SJSA1 (cell line): ENCODE data around the gene ABL1. TPM values are rescaled to one million over a fixed set of nuclear protein-coding genes. Genes with fewer than 3 reads are reported as not detected.

Source experiments
- DNase-seq, 2 experiments: peaks; one replicate each; pipeline ENCODE4 v3.0.0-alpha.2; 2015 to 2020; ENCODE audit warnings: low spot score in 2 of 2, low read depth in 1 of 2
- H3K27ac ChIP-seq: fragments of 250-450 bp; sonication (Bioruptor Pico); 2 replicates; pipeline ENCODE4 v1.5.1; 2020; ENCODE audit warnings: mild to moderate bottlenecking, moderate library complexity
- H3K27me3 ChIP-seq: fragments of 250-450 bp; sonication (Bioruptor Pico); replicated peaks from 2 replicates; pipeline ENCODE4 v1.5.1; 2020; ENCODE audit warnings: mild to moderate bottlenecking, moderate library complexity
- H3K36me3 ChIP-seq: fragments of 250-450 bp; sonication (Bioruptor Pico); 2 replicates; pipeline ENCODE4 v1.5.1; 2020; ENCODE audit warnings: mild to moderate bottlenecking
- H3K4me1 ChIP-seq: fragments of 250-450 bp; sonication (Bioruptor Pico); replicated peaks from 2 replicates; pipeline ENCODE4 v1.6.1; 2021; ENCODE audit warnings: mild to moderate bottlenecking
- H3K4me3 ChIP-seq: fragments of 250-450 bp; sonication (Bioruptor Pico); 2 replicates; pipeline ENCODE4 v1.5.1; 2020; ENCODE audit warnings: mild to moderate bottlenecking
- H3K9me3 ChIP-seq: fragments of 250-450 bp; sonication (Bioruptor Pico); replicated peaks from 2 replicates; pipeline ENCODE4 v1.5.1; 2020; ENCODE audit warnings: mild to moderate bottlenecking
- total RNA-seq: library from RNA; depleted of rRNA; stranded (reverse); fragments of >200 nt; shearing (Covaris generic); gene quantifications from 2 replicates; pipeline ENCODE4 v1.2.3, GENCODE V29; 2014

Gene ABL1
- total RNA-seq, 1 experiment from 2014 or later, result 24.7 TPM

DNA sequence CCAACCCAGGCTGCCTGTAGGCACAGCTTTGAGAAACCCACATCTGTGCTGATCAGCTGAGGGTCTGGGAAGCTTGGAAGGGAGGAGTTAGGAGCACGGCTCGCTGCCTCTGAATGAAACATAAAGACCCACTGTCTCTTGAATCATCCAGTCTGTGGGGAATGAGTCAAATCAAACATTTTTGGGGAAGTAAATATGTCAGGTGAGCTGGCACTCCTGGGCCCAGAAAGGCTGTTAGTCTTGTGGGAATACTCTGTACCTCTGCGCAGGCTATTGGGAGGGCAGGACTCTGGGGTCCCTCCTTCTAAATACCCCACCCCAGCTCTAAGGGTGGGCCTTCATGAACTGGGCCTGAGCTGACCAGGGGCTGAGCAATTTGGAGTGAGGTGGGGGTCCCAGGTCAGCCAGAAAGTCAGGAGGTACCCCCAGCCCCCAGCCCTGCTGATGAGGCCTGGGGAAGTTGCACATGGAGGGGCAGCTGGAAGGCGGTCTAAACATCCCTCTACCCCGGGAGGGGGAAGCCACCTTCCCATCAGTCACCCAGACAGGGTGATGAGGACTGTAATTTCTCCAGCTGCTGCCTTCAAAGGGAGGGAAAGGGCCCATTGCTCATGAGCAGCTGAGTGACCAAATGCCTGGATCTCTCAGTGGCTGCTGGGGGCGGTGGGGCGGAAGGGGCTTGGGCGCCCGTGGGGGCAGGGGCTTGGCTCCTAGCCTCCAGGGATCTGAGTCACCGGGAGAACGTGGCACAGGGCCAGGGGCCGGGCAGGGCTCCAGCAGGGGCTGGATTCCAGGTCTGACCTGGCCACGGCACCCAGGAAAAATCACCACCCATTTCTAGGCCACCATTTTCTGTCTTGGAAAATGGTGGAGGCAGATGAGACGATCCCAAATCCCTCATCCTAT is 93.2 kb downstream of the ABL1 start:
- peak; percentile 33 to 69 for DNase-seq
- Histone ChIP-seq H3K27me3 (peaks cover 1% of the 10 kb centered on the region; the same call in 1 of the 2 replicates), H3K27ac (no peak overlapping the region), H3K4me3 (no peak overlapping the region), H3K36me3 (no peaks in the 10 kb centered on the region), H3K4me1 (peaks cover 22% of the 10 kb centered on the region), H3K9me3 (no peaks in the 10 kb centered on the region)

DNA sequence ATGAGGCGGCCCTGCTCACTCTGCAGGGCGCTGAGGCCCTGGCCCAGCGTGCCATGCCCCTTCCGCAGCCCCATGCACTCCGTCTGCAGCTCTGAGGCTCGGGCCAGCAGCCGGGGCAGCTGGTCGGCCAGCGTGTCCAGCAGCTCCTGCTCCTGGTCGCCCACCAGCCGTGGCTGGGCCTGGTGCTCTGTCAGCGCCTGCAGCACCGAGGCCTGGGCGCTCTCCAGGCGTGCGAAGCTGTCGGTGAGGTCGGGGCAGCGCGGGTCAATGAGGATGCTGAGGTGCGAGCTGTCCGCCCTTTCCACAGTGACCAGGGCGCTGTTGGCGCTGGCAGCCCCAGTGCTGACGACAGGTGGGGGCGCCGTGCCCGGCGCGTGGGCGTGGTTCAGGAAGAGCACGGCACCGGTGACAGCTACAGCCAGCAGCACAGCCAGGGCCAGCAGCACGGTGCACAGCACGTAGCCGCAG is 94.6 kb downstream of the ABL1 start:
- no peak for DNase-seq
- Histone ChIP-seq H3K9me3 (no peaks in the 10 kb centered on the region), H3K4me1 (peaks cover 23% of the 10 kb centered on the region), H3K27me3 (no peaks in the 10 kb centered on the region), H3K4me3 (no peak overlapping the region), H3K36me3 (no peaks in the 10 kb centered on the region), H3K27ac (no peak overlapping the region)

DNA sequence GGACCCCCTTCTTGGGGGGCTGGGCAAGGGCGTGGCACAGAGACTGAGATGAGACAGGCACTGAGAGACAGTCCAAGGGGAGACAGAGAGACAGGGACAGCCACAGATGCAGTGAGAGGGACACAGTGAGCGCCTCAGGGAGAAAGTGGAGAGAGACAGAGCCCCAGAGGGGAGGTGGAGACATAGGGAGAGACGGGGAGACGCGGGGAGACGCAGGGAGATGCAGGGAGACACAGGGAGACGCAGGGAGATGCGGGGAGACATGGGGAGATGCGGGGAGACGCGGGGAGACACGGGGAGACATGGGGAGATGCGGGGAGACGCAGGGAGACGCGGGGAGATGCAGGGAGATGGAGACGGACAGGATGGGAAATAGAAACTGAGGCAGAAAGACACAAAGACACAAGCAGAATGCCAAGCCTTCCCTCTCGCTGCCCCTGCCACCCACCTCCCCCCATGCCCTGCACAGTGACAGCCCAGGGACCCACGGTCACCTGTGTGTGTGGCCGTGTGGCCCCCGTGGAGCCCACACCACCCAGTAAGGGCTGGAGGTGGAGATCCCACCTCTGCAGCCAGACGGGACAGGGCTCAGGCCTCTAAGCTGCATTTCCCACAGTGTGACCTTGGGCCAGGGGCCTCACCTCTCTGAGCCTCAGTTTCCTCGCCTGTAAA is 95.2 kb downstream of the ABL1 start:
- Histone ChIP-seq H3K4me3 (no peak overlapping the region), H3K36me3 (no peaks in the 10 kb centered on the region), H3K27me3 (no peaks in the 10 kb centered on the region), H3K9me3 (no peaks in the 10 kb centered on the region), H3K27ac (no peak overlapping the region), H3K4me1 (peaks cover 23% of the 10 kb centered on the region)
- DNase-seq, result no peak

DNA sequence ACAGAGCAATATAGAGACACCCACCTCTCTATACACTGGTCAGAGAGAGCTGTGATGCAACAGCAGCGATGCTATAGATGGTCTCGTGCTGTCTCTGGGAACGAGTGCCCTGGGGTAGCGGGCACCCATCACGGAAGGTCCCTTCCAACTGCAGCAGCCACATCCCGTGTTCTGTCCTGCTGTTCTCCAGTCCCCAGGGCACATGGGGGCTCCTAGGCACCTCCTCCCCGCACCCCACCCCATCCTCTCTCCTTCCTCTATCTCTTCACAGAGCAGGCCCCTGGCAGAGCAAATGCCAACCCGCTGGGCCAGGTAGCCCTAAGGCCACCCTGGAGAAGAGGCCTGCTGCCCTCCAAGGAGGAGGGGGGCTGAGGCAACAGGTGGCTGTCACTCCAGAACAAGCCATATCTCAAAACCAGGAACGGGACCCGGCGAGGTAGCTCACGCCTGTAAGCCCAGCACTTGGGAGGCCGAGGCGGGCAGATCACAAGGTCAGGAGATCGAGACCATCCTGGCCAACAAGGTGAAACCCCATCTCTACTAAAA is 95.8 kb downstream of the ABL1 start:
- DNase-seq, result no peak
- Histone ChIP-seq H3K27ac (no peak overlapping the region), H3K4me1 (peaks cover 23% of the 10 kb centered on the region), H3K4me3 (no peak overlapping the region), H3K9me3 (no peaks in the 10 kb centered on the region), H3K36me3 (no peaks in the 10 kb centered on the region), H3K27me3 (no peaks in the 10 kb centered on the region)

DNA sequence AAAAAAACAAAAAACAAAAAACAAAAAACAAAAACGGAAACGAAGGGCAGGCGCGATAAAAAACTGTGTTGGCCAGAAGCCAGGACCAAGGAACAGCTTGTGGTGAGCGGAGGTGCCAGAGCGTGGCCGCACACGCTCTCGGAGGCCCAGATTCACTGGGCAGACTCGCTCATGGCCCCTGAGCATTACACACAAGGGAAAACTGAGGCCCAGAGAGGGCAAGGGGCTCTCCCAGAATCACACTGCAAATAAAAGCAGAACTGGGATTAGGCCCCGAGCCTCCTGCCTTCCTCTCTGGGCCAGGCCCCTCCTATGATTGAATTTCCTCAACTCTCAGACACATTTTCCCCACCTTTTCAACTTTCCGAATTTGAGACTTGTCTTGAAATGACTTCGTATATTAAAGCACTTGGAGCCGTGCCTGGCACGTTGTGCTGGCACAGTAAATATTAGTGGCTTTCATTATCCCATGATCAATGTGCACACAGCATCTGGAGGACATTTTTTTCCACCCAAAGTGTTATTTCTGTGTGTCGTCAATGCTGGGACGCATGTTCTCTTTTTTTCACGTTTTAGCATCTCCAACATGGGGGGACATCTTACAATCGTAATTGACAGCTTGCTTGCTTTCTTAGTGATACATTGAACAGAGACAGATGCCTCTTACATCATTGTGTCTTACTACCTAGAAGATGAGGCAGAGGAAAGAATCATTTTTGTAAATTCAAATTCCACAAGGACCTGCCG is 96.6 kb downstream of the ABL1 start:
- DNase-seq, result no peak
- H3K4me3 ChIP-seq, result no peak overlapping the region
- H3K9me3 ChIP-seq, result no peaks in the 10 kb centered on the region
- no peaks in the 10 kb centered on the region; the same call in 1 of the 2 replicates for H3K27me3 ChIP-seq
- H3K4me1 ChIP-seq, result peaks cover 30% of the 10 kb centered on the region
- H3K36me3 ChIP-seq, result no peaks in the 10 kb centered on the region
- no peak overlapping the region for H3K27ac ChIP-seq

DNA sequence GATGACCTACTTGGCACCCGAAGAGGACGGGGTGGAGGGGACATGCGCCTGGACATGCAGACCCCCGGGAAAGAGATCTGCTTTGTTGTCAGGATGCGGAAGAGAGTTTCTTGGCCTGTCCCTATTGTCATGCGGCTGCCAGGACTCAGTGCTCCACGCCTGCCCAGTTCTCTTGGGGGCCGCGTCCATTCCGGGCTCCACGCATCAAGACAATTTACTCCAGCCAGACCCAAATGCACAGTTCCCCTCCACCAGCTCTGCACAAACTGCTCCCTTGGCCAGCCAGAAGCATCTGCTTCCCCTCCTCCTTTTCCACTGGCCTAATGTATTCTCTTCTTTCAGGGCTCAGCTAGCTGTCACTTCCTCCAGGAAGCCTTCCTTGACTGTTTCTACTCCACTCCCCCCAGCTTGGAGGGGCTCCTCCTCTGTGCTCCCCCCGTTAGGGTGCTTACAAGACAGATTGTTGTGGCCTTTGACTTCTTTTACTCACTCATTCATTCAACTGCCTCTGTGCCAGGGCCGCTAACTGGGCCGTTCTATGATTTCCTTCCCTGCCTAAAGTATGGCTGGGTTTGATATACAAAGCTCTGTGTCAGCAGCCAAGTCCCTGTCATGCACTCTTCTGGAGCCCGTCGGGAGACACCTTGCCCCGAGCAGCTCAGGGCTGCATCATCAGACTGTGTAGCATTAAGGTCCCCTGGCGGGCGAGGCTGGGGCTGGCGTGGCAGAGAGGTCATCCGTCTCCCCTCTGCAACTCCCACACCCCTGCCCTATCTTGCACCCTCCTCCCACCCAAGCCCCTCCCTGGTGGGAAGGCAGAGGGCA is 97.4 kb downstream of the ABL1 start:
- no peak for DNase-seq
- Histone ChIP-seq H3K4me1 (peaks cover 29% of the 10 kb centered on the region), H3K27me3 (peaks cover 2% of the 10 kb centered on the region), H3K4me3 (no peak overlapping the region), H3K9me3 (no peaks in the 10 kb centered on the region), H3K36me3 (no peaks in the 10 kb centered on the region), H3K27ac (no peak overlapping the region)

DNA sequence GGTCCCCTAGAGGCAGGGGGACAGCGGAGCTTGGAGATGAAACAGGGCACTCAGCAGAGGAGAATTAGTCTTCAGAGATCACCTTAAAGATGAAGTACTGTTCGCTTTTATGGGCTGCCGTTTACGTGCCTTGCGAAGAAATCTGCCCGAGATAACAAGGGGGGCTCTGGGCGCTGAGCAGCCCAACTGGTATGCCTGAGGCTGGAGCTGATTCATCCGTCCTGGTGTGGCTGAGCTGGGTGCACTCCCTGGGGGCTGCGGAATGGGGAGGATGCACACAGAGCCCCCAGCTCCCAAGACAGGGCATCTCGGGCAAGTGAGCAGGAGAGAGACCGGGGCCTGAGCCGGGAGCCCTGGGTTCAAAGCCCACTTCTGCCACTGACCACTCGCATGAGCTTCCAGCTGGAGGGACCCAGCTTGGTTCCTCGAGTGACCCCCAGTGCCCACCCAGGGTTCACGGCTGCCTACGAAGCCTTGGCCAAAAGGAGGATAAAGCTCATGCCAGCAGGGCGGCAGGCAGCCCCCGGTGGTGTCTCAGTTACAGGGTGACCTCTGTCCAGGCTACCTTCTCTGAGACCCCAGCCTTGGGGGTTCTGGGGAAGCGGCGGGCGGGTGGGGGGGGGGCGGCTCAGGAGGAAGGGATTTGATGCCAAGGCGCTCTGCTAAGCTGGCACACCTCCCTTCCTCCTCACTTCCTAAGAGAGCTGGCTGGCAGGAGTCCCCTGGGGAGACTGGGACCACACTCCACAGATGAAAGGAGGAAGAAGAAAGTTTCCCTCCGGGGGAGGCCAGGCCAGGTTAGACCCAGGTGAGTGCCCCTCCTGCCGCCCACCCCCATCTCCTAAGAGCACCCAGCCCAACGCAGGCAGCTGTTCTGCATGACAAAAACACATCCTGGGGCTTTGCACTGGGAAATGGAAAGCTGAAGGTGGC is 98.3 kb downstream of the ABL1 start:
- peaks cover 24% of the 10 kb centered on the region for H3K4me1 ChIP-seq
- no peak overlapping the region for H3K4me3 ChIP-seq
- H3K27me3 ChIP-seq, result peaks cover 11% of the 10 kb centered on the region
- no peak overlapping the region for H3K27ac ChIP-seq
- H3K36me3 ChIP-seq, result no peaks in the 10 kb centered on the region
- no peak for DNase-seq
- no peaks in the 10 kb centered on the region for H3K9me3 ChIP-seq

DNA sequence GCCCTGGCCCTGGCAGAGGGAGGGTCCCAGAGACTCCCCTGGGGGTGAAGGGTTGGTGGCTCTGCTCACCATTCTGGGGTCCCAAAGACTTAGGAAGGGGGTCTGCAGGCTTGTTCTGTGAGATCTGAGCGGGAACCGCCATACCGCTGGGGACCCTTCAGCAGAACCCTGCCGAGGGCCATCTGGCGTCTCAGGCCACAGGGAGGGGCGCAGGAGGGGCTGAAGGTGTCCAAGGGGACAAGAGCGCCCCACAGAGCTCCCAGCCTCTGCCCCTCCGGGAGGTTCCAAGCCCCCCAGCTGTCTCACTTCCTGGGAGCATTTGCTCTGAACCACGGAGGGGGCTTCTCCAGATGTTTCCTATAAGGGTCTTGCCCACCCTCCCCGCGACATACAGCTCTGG is 99.2 kb downstream of the ABL1 start:
- H3K4me3 ChIP-seq, result no peak overlapping the region
- no peaks in the 10 kb centered on the region for H3K36me3 ChIP-seq
- H3K4me1 ChIP-seq, result peaks cover 27% of the 10 kb centered on the region
- no peak for DNase-seq
- H3K27ac ChIP-seq, result no peak overlapping the region
- peaks cover 18% of the 10 kb centered on the region for H3K27me3 ChIP-seq
- H3K9me3 ChIP-seq, result no peaks in the 10 kb centered on the region

DNA sequence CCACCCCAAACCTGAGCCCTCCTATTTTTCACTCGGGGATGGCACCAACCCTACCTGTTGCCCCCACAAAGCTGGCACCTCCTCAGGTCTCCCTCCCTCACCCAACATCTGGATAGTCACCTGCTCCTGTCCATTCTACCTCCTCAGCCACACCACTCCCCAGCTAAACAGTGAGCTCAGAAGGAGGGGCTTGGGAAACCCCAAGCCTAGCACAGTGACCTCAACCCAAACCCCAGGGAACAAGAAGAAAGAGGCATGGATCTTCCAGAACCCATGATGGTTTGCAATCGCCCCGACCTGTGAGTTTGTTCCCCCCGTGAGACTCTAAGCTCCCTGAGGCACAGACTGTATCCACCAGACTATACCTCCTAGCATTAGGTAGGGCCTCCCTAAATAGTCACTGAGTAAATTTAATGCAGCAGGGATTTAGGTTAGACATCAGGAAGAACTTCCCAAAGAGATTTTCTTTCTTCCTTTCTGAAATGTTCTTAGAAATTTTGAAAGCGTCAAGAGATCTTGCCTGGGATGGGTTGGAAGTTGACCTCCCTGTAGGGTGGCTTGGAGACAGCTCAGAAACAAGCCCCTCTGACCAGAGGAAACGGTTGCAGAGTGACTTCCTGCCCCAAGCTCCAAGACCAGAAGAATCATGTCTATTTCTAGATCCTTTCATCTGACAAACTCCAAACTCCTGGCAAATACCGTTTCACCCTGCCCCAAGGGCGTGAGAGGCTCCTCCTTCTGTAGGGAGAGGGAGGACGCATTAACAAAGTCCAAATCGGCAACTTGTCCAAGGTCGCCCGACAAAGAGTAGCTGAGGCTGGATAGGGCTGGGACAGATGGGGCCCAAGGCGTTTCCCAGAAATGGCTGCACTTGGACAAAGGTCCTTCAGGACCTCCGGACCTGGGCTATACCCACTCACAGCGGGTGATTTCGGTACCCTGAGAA is 99.9 kb downstream of the ABL1 start:
- H3K4me3 ChIP-seq, result no peak overlapping the region
- peaks cover 24% of the 10 kb centered on the region for H3K27me3 ChIP-seq
- H3K36me3 ChIP-seq, result no peaks in the 10 kb centered on the region
- H3K9me3 ChIP-seq, result no peaks in the 10 kb centered on the region
- no peak overlapping the region for H3K27ac ChIP-seq
- DNase-seq, result no peak
- H3K4me1 ChIP-seq, result peaks cover 31% of the 10 kb centered on the region

DNA sequence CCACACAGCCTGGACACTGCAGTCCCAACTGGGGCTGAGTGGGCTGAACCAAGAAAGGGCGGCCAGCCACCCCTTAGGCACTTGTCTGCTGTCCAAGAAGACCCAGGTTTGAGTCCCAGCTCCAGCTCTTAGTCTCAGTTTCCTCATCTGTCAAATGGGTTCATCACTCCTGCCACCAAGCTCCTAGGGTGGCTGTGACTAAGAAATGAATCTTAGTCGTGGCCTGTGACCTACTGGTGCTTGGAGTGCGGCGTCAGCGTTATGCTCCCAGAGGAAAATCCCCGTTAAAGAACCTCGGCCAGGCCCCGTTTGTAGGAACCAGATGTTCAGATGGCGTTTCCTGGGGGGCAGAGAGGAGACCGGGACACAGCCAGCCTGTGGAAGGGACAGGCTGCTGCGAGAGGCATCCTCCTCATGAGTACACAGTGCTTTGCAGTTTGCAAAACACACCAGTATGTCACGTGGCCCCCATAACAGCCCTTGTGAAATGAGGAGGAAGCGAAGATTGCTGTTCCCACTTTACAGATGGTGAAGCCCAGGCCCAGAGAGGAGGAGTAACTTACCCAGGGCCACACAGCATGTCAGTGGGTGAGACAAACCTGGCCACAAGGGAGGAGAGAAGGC is 100.7 kb downstream of the ABL1 start:
- no peak for DNase-seq
- no peaks in the 10 kb centered on the region for H3K36me3 ChIP-seq
- no peak overlapping the region for H3K4me3 ChIP-seq
- peaks cover 32% of the 10 kb centered on the region for H3K27me3 ChIP-seq
- peaks cover 31% of the 10 kb centered on the region for H3K4me1 ChIP-seq
- H3K9me3 ChIP-seq, result no peaks in the 10 kb centered on the region
- no peak overlapping the region for H3K27ac ChIP-seq
